Endothelial cell of umbilical vein (primary cell): ENCODE measurements around the gene THNSL1.

ENCODE experiments used
- CTCF ChIP-seq, 2 donors: IDR thresholded peaks; 1 replicate in 1 of 2; 2 replicates in 1 of 2; pipeline ENCODE4 v1.5.1; 2011; ENCODE audit warnings: low read length in 2 of 2, mild to moderate bottlenecking in 2 of 2, moderate library complexity in 2 of 2, control low read depth in 1 of 2, inconsistent platforms in 1 of 2, low read depth in 1 of 2; ENCODE audit not compliant: insufficient read depth in 1 of 2; ENCODE audit errors: extremely low read depth in 1 of 2
- EZH2 ChIP-seq: IDR thresholded peaks from 2 replicates; pipeline ENCODE4 v1.6.1; 2012; ENCODE audit warnings: borderline replicate concordance, low read depth, mild to moderate bottlenecking, moderate library complexity, low read length, inconsistent platforms; ENCODE audit not compliant: severe bottlenecking

GRCh38 chr10:25052012-25052411 lies 35.6 kb downstream of the THNSL1 start:
- no peak for TF ChIP-seq CTCF (IDR thresholded peaks at IDR 0.05; ENCODE audit: extremely low read depth in 1 of 2, insufficient read depth in 1 of 2, low read depth in 1 of 2, low read length in 2 of 2)
- no peak for TF ChIP-seq EZH2
